GM12873 (cell line): Measurements from ENCODE around the gene TRAF3.

Experiments
- TF ChIP-seq, protein P1 (sequence below): IDR thresholded peaks from 2 replicates; pipeline ENCODE4 v1.5.1; 2012; ENCODE audit warnings: low read depth, mild to moderate bottlenecking, moderate library complexity, low read length, control low read depth; ENCODE audit not compliant: insufficient read depth; ENCODE audit errors: missing control alignments

Gene TRAF3, protein sequence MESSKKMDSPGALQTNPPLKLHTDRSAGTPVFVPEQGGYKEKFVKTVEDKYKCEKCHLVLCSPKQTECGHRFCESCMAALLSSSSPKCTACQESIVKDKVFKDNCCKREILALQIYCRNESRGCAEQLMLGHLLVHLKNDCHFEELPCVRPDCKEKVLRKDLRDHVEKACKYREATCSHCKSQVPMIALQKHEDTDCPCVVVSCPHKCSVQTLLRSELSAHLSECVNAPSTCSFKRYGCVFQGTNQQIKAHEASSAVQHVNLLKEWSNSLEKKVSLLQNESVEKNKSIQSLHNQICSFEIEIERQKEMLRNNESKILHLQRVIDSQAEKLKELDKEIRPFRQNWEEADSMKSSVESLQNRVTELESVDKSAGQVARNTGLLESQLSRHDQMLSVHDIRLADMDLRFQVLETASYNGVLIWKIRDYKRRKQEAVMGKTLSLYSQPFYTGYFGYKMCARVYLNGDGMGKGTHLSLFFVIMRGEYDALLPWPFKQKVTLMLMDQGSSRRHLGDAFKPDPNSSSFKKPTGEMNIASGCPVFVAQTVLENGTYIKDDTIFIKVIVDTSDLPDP

DNA sequence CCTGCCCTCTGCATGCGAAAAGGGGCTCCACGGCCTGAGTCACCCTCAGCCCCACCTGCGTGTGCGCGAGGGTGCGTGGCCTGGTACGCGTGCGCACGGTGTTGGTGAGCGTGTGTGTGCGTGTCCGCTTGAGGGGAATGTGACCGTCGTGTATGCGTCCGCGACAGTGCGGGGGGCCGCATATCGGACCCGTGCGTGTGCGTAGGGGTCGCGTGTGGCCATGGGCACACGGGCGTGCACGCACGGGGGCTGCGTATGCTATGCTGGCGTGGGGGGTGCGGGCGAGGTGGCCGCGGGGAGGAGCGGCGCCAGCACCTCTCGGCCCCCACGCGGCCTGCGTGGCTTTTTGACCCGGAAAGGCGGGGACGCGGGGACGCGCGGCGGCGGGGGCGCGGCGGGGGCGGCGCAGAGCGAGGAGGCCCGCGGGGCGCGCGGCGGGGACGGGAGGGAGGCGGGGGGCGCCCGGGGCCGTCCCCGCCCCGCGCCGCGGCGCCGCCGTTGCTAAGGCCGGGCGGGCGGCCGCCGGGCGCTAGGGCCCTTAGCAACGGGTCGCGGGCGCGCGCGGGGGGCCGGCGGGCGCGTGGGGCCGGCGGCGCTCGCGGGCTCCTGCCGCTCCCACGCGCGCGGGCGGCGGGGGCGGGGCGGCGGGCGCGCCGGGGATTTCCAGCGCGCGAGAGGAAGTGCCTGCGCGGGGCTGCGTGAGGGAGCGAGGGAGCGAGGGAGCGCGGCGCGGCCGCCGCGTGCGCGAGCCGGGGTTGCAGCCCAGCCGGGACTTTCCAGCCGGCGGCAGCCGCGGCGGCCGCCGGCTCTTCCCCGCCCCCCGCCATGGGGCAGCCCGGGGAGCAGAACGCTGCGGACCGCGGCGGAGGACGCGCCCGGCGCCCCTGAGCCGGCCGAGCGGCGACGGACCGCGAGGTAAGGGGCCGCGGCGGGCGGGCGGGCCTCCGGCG, at the start of gene TRAF3:
Gene TRAF3 (plus strand): TSS at position 689 of the 950 bp plus-strand sequence. CDS start 92,753 bp downstream, outside the sequence.
- TF ChIP-seq, protein P1, sequence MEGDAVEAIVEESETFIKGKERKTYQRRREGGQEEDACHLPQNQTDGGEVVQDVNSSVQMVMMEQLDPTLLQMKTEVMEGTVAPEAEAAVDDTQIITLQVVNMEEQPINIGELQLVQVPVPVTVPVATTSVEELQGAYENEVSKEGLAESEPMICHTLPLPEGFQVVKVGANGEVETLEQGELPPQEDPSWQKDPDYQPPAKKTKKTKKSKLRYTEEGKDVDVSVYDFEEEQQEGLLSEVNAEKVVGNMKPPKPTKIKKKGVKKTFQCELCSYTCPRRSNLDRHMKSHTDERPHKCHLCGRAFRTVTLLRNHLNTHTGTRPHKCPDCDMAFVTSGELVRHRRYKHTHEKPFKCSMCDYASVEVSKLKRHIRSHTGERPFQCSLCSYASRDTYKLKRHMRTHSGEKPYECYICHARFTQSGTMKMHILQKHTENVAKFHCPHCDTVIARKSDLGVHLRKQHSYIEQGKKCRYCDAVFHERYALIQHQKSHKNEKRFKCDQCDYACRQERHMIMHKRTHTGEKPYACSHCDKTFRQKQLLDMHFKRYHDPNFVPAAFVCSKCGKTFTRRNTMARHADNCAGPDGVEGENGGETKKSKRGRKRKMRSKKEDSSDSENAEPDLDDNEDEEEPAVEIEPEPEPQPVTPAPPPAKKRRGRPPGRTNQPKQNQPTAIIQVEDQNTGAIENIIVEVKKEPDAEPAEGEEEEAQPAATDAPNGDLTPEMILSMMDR, result no peak

DNA sequence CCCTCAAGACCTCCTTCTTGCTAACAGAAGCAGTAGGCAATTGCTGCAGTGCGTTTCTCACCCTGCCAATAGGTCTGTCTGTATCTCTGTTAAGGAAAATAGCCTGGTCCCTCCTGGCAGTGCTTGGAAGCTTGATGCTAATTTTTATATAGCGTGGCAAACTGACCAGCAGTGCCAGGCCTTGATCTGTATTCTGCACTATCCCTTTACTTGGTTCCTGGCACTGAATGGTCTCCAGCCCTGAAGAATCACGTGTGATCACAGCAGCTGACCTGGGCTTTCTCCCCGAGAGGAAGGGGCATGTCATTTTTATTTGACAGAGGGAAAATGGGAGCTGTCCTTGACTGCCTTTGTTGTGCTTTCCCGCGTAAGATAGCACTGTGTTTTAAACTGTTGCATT, 48.7 kb upstream of the TRAF3 start:
- TF ChIP-seq, protein P1, result no peak

DNA sequence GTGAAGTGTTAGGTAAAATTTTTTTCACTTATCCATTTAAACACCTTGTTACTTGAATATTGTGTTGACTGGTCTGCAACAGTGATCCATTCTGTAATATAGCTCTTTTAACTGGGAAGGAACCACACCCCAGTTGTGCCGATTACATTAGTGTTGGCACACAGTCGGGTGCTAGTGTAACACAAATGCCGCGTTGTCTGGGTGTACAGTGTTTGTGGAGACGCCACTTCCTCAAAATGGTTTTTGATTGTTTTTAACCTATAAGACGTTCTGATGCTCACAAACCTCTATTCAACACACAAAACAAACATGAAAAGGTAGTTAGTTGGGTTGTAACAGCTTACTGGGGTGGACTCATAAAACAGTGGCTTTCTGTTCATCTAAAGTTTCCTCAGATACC, 48.0 kb upstream of the TRAF3 start:
- TF ChIP-seq, protein P1, result no peak

DNA sequence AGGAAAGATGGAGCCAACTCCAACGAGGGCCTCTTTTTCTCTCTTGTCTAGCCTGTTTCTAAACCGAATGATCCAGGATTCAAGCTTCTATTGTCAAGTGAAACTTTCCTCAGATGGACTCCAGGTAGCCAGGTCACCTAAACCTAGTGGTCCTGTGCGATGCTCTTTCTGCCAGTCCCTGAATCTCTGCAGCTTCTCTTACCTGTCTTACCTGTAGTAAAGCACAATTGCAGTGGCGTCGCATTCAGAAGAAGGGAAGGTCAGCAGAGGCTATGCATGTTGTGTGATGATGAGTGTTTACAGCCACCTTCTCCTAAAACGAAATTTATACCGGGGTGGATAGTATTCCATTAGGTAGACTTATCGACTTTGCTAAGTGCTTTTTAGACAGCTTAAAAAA, 47.4 kb upstream of the TRAF3 start:
- TF ChIP-seq, protein P1, result no peak

DNA sequence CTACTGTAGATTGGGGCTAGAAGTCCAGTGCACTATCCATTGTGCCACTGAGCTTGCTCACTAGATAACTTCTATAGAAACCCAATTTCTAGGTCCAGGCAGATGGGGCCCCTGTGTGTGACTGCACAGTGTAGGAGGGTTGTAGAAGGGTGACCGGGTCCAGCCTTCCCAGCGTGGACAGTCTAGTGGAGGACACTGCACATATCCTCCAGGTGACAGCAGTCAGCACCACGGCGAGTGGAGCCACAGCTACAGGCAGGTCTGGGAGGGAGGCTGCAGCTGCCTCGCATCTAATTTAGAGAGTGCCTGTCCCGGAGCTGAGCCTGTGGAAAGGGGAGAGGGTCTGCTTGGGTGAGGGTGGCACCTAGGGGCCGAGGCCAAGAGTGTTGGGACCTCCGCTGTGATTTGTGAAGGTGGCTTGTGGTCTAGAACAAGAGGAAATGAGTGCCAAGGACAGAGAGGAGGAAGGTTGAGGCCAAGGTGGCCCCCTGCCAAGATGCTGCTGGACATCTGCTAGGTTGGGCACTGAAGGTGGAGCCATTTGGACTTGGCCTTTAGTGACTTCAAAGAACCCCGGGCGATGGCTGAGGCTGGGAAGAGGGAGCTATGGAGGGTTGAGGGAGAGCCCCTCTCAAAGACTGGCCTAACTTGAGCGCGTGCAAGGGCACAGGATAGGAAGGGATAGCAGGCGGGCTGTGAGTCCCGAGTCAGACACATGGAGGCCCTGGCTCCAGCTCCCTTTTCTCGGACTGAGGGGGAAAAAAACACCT, 46.0 kb upstream of the TRAF3 start:
- TF ChIP-seq, protein P1, result no peak

DNA sequence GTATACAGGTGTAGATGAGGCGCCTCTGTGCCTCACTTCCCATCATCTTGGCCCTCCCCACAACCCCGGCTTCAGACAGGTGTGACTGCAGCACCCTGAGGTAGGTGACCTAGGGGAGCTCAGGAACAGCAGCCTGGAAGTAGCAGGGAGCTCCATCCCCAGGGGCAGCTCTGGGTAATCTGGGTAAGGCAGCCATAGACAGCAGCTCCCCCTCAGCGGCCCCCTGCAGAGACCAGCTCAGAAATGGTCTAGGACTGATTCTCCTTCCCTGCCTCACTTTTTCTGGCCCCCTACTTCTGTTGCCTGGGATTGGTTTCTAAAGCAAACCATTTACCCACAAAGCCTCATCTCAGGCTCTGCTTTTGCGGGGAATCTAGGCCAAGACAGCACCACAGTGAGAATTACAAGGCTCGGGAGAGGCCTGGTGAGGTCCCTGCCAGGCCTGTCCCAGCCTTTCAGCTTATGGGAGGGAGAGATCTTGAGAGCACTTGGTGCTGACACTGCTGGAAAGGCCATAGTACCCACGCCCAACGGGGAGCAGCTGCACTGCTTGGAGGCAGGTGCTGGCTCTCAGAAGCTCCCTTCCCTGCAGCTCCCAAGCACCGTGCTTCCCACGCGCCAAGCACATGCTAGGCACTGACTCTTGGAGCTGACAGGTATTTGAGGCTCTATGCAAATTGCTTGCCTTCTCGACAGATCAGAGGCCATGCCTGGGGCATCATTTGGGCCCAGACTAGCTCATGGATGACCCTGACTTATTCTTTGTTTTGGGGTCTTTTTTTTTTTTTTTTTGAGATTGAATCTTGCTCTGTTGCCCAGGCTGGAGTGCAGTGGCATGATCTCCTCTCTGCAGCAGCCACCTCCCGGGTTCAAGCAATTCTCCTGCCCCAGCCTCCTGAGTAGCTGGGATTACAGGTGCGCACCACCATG, 45.1 kb upstream of the TRAF3 start:
- TF ChIP-seq, protein P1, result no peak
